HepG2 (cell line): Measurements from ENCODE around the gene SRRM1. TPM values are rescaled to one million over a fixed set of nuclear protein-coding genes. Genes with fewer than 3 reads are reported as not detected.

Source experiments
- ATAC-seq: fragments of 200-7000 bp; cut with Tn5 transposase; 3 replicates; pipeline ENCODE4 v1.9.1; 2020; ENCODE audit warnings: mild to moderate bottlenecking, moderate library complexity
- BruUV-seq: library from RNA; stranded (reverse); fragments of 400-500 nt; replicated peaks from 2 replicates; lab custom pipeline; 2021; lab: Mats Ljungman, UMichigan
- CTCF ChIA-PET: fragments of 300-600 bp; formaldehyde crosslinking; extraction: SDS; loops from one replicate; lab custom pipeline; 2021; ENCODE audit warnings: low total read pairs, inconsistent platforms, low intra/inter-chr PET ratio; lab: Yijun Ruan, JAX
- POLR2A ChIA-PET: fragments of 350-600 bp; sonication (Branson Sonifier 250); formaldehyde crosslinking; loops from one replicate; lab custom pipeline; 2020; ENCODE audit warnings: antibody characterized with exemption, inconsistent platforms; lab: Yijun Ruan, JAX
- DNase-seq: peaks from one replicate; pipeline ENCODE4 v3.0.0-alpha.2; 2015; ENCODE audit warnings: low spot score
- FAIRE-seq: peaks from 3 replicates; lab custom pipeline; 2011; peaks lifted over from hg19 to GRCh38; lab: Jason Lieb, UNC
- H2AFZ ChIP-seq: one replicate; pipeline ENCODE4 v1.6.1; 2011; ENCODE audit warnings: low read length, inconsistent platforms
- H3K27ac ChIP-seq: fragments of 300-600 bp; 3 replicates; pipeline ENCODE4 v1.8.0; 2011; ENCODE audit warnings: mixed run types, mild to moderate bottlenecking, mixed read lengths, low read length, inconsistent platforms; ENCODE audit not compliant: insufficient read depth; ENCODE audit errors: extremely low read length
- H3K27me3 ChIP-seq, 2 experiments: fragments of 200-600 bp in 1 of 2; 2 replicates in 1 of 2; 3 replicates in 1 of 2; pipeline versions ENCODE4 v1.6.0 to v1.8.0; 2011; ENCODE audit warnings: low read length in 2 of 2, mild to moderate bottlenecking in 2 of 2, moderate library complexity in 2 of 2, inconsistent platforms in 1 of 2; ENCODE audit not compliant: insufficient read depth in 2 of 2, control insufficient read depth in 1 of 2
- H3K36me3 ChIP-seq, 2 experiments: fragments of 200-600 bp in 1 of 2; replicated peaks in 1 of 2; 2 replicates in 1 of 2; 3 replicates in 1 of 2; pipeline versions ENCODE4 v1.5.1 to v1.8.0; 2011; ENCODE audit warnings: low read length in 2 of 2, inconsistent platforms in 1 of 2; ENCODE audit not compliant: insufficient read depth in 2 of 2, control insufficient read depth in 1 of 2
- H3K4me1 ChIP-seq: 2 replicates; pipeline ENCODE4 v1.5.1; 2012; ENCODE audit warnings: low read length, inconsistent platforms; ENCODE audit not compliant: insufficient read depth
- H3K4me2 ChIP-seq: 2 replicates; pipeline ENCODE4 v1.6.0; 2011; ENCODE audit warnings: low read depth, low read length, inconsistent platforms
- H3K4me3 ChIP-seq, 3 experiments: fragments of 200-600 bp in 1 of 3; sonication (generic), shearing (Covaris generic) in 1 of 3; replicated peaks in 1 of 3; 2 replicates each; pipeline ENCODE4 v1.5.1; 2011 to 2016; ENCODE audit warnings: low read length in 3 of 3, inconsistent platforms in 2 of 3, low read depth in 2 of 3, mild to moderate bottlenecking in 2 of 3, control low read depth in 1 of 3, mixed read lengths in 1 of 3; ENCODE audit not compliant: insufficient read depth in 1 of 3
- H3K79me2 ChIP-seq: one replicate; pipeline ENCODE4 v1.6.1; 2011; ENCODE audit warnings: low read length, inconsistent platforms; ENCODE audit not compliant: insufficient read depth
- H3K9ac ChIP-seq: 2 replicates; pipeline ENCODE4 v1.6.0; 2011; ENCODE audit warnings: mild to moderate bottlenecking, low read depth, low read length, inconsistent platforms; ENCODE audit not compliant: insufficient read depth
- H3K9me3 ChIP-seq: 2 replicates; pipeline ENCODE4 v1.5.1; 2012; ENCODE audit warnings: mild to moderate bottlenecking, low read length
- H4K20me1 ChIP-seq: 2 replicates; pipeline ENCODE4 v1.6.0; 2011; ENCODE audit warnings: inconsistent platforms, mild to moderate bottlenecking, low read length, moderate library complexity; ENCODE audit not compliant: insufficient read depth
- AGO1 ChIP-seq: fragments of 200-400 bp; formaldehyde crosslinking; IDR thresholded peaks from 2 replicates; pipeline ENCODE4 v1.6.1; 2017; ENCODE audit warnings: mild to moderate bottlenecking, low read depth, low read length, moderate library complexity; ENCODE audit not compliant: poor library complexity, severe bottlenecking
- CEBPB ChIP-seq: IDR thresholded peaks from 2 replicates; pipeline ENCODE4 v1.6.1; 2011; ENCODE audit warnings: low read depth, low read length, improper control_type of control experiment, borderline replicate concordance
- CEBPG ChIP-seq: IDR thresholded peaks from 2 replicates; pipeline ENCODE4 v1.6.1; 2016
- FOXM1 ChIP-seq: sonication (generic); formaldehyde crosslinking; IDR thresholded peaks from 2 replicates; pipeline ENCODE4 v1.5.0; 2020; ENCODE audit warnings: missing genetic modification reagents
- HNF4A ChIP-seq: sonication (generic); formaldehyde crosslinking; IDR thresholded peaks from 2 replicates; pipeline ENCODE4 v1.4.0; 2020; ENCODE audit warnings: missing genetic modification reagents
- MTA1 ChIP-seq: sonication (generic); formaldehyde crosslinking; IDR thresholded peaks from 2 replicates; pipeline ENCODE4 v1.4.0; 2020; ENCODE audit warnings: missing genetic modification reagents, mild to moderate bottlenecking, borderline replicate concordance
- RFXANK ChIP-seq: IDR thresholded peaks from 2 replicates; pipeline ENCODE4 v1.6.1; 2016
- SOX13 ChIP-seq, 3 experiments: fragments of 450-650 bp in 1 of 3; sonication (generic) in 1 of 3; formaldehyde crosslinking in 1 of 3; IDR thresholded peaks in 2 of 3; conservative IDR thresholded peaks in 1 of 3; 2 replicates each; pipeline versions ENCODE4 v1.5.0 to v1.6.1; 2016 to 2020; ENCODE audit warnings: antibody characterized with exemption in 1 of 3, mild to moderate bottlenecking in 1 of 3, missing compliant biosample characterization in 1 of 3, missing genetic modification reagents in 1 of 3, moderate library complexity in 1 of 3
- TSC22D2 ChIP-seq: sonication (generic); formaldehyde crosslinking; IDR thresholded peaks from 2 replicates; pipeline ENCODE4 v1.5.1; 2020; ENCODE audit warnings: missing genetic modification reagents, mild to moderate bottlenecking, borderline replicate concordance
- ZHX1 ChIP-seq: sonication (generic); formaldehyde crosslinking; IDR thresholded peaks from 2 replicates; pipeline ENCODE4 v1.8.1; 2022; ENCODE audit warnings: low read depth, mild to moderate bottlenecking, missing genetic modification reagents
- ZNF230 ChIP-seq: sonication (generic); formaldehyde crosslinking; IDR thresholded peaks from 2 replicates; pipeline ENCODE4 v1.4.0; 2020; ENCODE audit warnings: mild to moderate bottlenecking, missing genetic modification reagents
- ZNF24 ChIP-seq: fragments of 450-650 bp; IDR thresholded peaks from 2 replicates; pipeline ENCODE4 v1.6.1; 2017; ENCODE audit warnings: antibody characterized with exemption, mild to moderate bottlenecking
- ZNF605 ChIP-seq: sonication (generic); formaldehyde crosslinking; IDR thresholded peaks from 2 replicates; pipeline ENCODE4 v1.8.0; 2022; ENCODE audit warnings: mild to moderate bottlenecking, missing genetic modification reagents
- ZNF713 ChIP-seq: sonication (generic); formaldehyde crosslinking; IDR thresholded peaks from 2 replicates; pipeline ENCODE4 v1.4.0; 2020; ENCODE audit warnings: mild to moderate bottlenecking, missing genetic modification reagents
- WGBS: methylation state at CpG from one replicate; pipeline ENCODE4 v1.1.6; 2017; ENCODE audit warnings: low lambda C conversion rate; 5-methylcytosine and 5-hydroxymethylcytosine counted together
- in situ Hi-C: cut with HindIII; loops from 2 replicates; pipeline ENCODE4 v1.10.0; 2017; ENCODE audit warnings: low pct_unique_long_range_greater_than_20kb; ENCODE audit not compliant: extremely low pct_ligation_motif_present
- intact Hi-C: fragments of 100-400 bp; cut with micrococcal nuclease; formaldehyde crosslinking; loops from one replicate; pipeline ENCODE4 v1.10.0; 2022; ENCODE audit not compliant: unreplicated experiment
- polyA plus RNA-seq, 8 experiments: library from polyadenylated mRNA; depleted of rRNA in 3 of 8; stranded (reverse) in 7 of 8; unstranded in 1 of 8; fragments of >200 nt; fragmentation: Illumina TruSeq in 4 of 8; extraction: Trizol in 4 of 8; gene quantifications; 2 replicates each; pipeline versions ENCODE4 v1.2.1 to v1.2.3, GENCODE V29; 2011 to 2016; ENCODE audit warnings: low read depth in 4 of 8, missing spikeins in 1 of 8, mixed read lengths in 1 of 8; ENCODE audit not compliant: insufficient read depth in 1 of 8
- total RNA-seq, 5 experiments: library from RNA; depleted of rRNA; stranded (reverse); fragments of >200 nt; fragmentation: Illumina TruSeq; extraction: Trizol; gene quantifications; 2 replicates each; pipeline ENCODE4 v1.2.3, GENCODE V29; 2016; ENCODE audit warnings: low read depth in 1 of 5
- TF ChIP-seq, protein P1 (sequence below): sonication (generic); formaldehyde crosslinking; IDR thresholded peaks from 2 replicates; pipeline ENCODE4 v1.8.0; 2022; ENCODE audit warnings: missing genetic modification reagents, mild to moderate bottlenecking, inconsistent platforms, borderline replicate concordance

The SRRM1 gene
- total and polyA plus RNA-seq, 2 of the 13 experiments (the other 11 are each of a cell fraction or from before 2014, with no cell fraction given) = 31.6 to 44.5 TPM

DNA sequence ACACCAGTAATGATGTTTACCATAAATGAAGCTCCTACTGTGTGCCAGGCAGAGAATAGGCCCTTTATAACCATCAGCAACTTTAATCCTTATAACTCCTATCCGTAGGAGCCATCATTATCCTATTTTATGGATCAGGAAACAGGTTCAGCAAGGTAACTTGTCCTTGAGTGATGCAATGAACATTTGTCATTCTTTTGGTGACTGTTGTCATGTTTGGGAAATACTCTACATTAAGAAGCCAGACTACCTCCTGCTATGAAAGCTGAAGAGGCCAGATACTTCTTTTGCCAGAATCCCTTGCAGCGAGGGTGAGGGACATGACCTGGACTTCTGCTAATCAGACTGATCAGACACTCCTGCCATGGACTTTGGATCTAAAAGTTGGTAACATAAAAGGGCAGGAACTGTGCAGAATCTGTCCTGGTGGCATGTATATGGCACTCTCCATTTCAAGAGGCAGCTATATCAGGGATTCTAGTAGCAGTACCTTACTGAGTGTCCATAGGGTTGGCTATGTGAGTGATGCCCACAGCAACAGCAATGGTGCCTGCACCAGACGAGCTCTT is 33.1 kb upstream of the SRRM1 start:
- no TSS peak for BruUV-seq
- no peaks in the 10 kb centered on the region; a peak in 1 of 5 replicates for H3K27me3 ChIP-seq
- ChIA-PET CTCF (no interaction called here), POLR2A (no interaction called here)
- intact Hi-C loops (no loop called here), in situ Hi-C loops (no loop called here)
- H3K9ac ChIP-seq = no peak overlapping the region
- no peaks in the 10 kb centered on the region for H4K20me1 ChIP-seq
- H3K79me2 ChIP-seq = no peaks in the 10 kb centered on the region
- H3K4me1 ChIP-seq = peaks cover 46% of the 10 kb centered on the region
- WGBS = 9% methylated on average over 2 of the region's 3 CpGs
- DNase-seq (no peak), ATAC-seq (peak; percentile 31; the same call in 2 of the 3 replicates), FAIRE-seq (no peak)
- H3K4me2 ChIP-seq = peak overlapping the region; percentile 24; the same call in 1 of the 2 replicates
- TF ChIP-seq RFXANK (CRISPR knock-in tag) (no peak), MTA1 (CRISPR knock-in tag) (no peak), ZNF230 (CRISPR knock-in tag) (no peak), TSC22D2 (no peak), CEBPB (peak; percentile 30; the same call in 1 of the 2 replicates), CEBPG (peak; percentile 23; the same call in 1 of the 2 replicates), AGO1 (no peak), ZNF605 (CRISPR knock-in tag) (no peak), HNF4A (CRISPR knock-in tag) (peak; percentile 53; the same call in 1 of the 2 replicates), ZNF713 (CRISPR knock-in tag) (no peak)
- no peaks in the 10 kb centered on the region for H3K9me3 ChIP-seq
- no peaks in the 10 kb centered on the region for H3K36me3 ChIP-seq
- no peak overlapping the region for H3K27ac ChIP-seq
- H3K4me3 ChIP-seq = no peak overlapping the region
- no peak overlapping the region for H2AFZ ChIP-seq

GRCh38 chr1:24619376-24619775 is 23.7 kb upstream of the SRRM1 start:
- CTCF ChIA-PET = no interaction called here
- intact Hi-C loops = no loop called here
- TF ChIP-seq FOXM1 (CRISPR knock-in tag) (no peak), SOX13 (IDR thresholded peaks at IDR 0.05) (no peak), SOX13 (CRISPR knock-in tag; conservative IDR thresholded peaks at IDR 0.05 in 1 of 2, IDR thresholded peaks at IDR 0.05 in 1 of 2) (peak in 1 of 2 experiments; percentile 62; a peak in 2 of 4 replicates), ZHX1 (no peak), ZNF24 (no peak)
- TF ChIP-seq, protein P1, sequence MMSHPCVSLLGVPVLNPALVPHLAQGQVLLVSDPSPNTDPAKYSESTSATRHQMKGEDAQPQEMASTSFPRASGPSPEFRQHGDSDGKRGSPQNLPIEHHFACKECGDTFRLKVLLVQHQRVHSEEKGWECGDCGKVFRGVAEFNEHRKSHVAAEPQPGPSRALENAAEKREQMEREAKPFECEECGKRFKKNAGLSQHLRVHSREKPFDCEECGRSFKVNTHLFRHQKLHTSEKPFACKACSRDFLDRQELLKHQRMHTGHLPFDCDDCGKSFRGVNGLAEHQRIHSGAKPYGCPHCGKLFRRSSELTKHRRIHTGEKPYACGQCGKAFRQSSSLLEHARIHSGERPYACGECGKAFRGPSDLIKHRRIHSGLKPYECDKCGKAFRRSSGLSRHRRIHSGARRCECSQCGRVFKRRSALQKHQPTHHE = no peak

More at GRCh38 chr1:24619376-24619775, 23.7 kb upstream of the SRRM1 start:
- in situ Hi-C loops = no loop called here
- no peaks in the 10 kb centered on the region for H4K20me1 ChIP-seq
- peak overlapping the region; percentile 37 for H3K4me2 ChIP-seq
- FAIRE-seq = peak; percentile 12
- H3K36me3 ChIP-seq = no peaks in the 10 kb centered on the region
- 0% methylated on average over 5 of the region's 5 CpGs for WGBS
- no TSS peak for BruUV-seq
- peak; percentile 62 for DNase-seq
- H2AFZ ChIP-seq = peak overlapping the region; percentile 11
- H3K79me2 ChIP-seq = no peaks in the 10 kb centered on the region
- ATAC-seq = peak; percentile 59
- peaks cover 0 to 2% of the 10 kb centered on the region in 2 experiments; a peak in 1 of 5 replicates for H3K27me3 ChIP-seq
- peaks cover 36% of the 10 kb centered on the region for H3K4me1 ChIP-seq
- POLR2A ChIA-PET = no interaction called here
- no peak overlapping the region for H3K4me3 ChIP-seq
- no peaks in the 10 kb centered on the region for H3K9me3 ChIP-seq
- H3K27ac ChIP-seq = no peak overlapping the region
- no peak overlapping the region for H3K9ac ChIP-seq
